PC-9 (cell line): Measurements from ENCODE around the gene KIAA1958.

Source experiments
- CTCF ChIP-seq: fragments of 200-600 bp; sonication (generic); conservative IDR thresholded peaks from 2 replicates; pipeline ENCODE4 v1.6.1; 2017; ENCODE audit warnings: mixed run types, antibody characterized with exemption, mild to moderate bottlenecking, moderate library complexity
- EZH2 ChIP-seq: fragments of 200-600 bp; sonication (generic); IDR thresholded peaks from 2 replicates; pipeline ENCODE4 v1.8.0; 2017; ENCODE audit warnings: antibody characterized with exemption, low read depth

DNA sequence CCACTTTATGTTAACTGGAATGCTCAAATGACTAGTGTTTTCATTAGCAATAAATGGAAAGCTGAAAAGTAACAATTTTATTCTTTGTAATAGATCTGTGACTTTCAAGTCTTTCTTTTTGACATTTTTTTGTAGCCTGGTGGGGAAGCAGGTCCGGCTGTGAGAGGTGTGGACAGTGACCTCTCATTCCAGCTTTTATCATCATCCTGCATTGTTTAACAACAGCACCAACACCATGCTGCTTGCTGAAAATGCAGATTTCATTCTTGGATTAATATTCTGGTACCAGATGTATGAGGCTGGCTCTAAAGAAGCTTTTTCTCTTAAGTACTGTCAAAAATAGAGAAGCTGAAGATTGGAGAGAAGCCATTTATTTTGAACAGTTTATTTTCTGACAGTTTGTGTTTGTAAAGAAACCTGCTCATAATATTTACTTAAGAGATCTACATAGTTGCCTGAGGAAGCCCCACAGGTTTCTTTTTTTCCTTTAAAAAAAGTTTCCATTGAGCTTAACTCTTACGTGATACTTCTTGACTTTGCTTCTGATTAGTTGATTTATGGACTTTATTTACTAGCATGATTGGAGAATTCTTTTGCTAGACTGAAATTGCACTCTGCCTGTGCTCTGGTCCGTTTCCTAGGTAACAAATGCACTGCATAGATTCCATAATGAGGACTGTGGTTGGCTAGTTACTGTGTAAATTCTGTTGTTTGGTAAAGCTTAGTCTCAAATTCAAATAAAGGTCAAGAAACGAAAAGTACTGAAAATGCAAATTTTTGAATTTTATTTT, 3.4 kb downstream of the KIAA1958 start:
- TF ChIP-seq CTCF (no peak), EZH2 (no peak)
